Kidney (tissue), 14 donors: ENCODE results near the gene BTG4. TPM values are rescaled to one million over a fixed set of nuclear protein-coding genes. Genes with fewer than 3 reads are reported as not detected.

Source experiments
- DNase-seq, 5 donors: peaks; one replicate each; pipeline ENCODE4 v3.0.0-alpha.2; 2013 to 2020
- FAIRE-seq: peaks from 2 replicates; lab custom pipeline; 2012; peaks lifted over from hg19 to GRCh38; lab: Jason Lieb, UNC
- H3K27ac ChIP-seq, 2 donors: one replicate each; pipeline ENCODE4 v1.7.0; 2013; ENCODE audit warnings: low read depth in 2 of 2, low read length in 2 of 2, inconsistent platforms in 1 of 2
- H3K27me3 ChIP-seq: one replicate; pipeline ENCODE4 v1.7.1; 2013; ENCODE audit warnings: low read length, inconsistent platforms; ENCODE audit not compliant: control insufficient read depth, insufficient read depth
- H3K36me3 ChIP-seq, 3 donors: one replicate each; pipeline versions ENCODE4 v1.7.0 to v1.7.1; 2013; ENCODE audit warnings: low read length in 3 of 3, control low read depth in 1 of 3, inconsistent platforms in 1 of 3; ENCODE audit not compliant: insufficient read depth in 3 of 3, control insufficient read depth in 2 of 3
- H3K4me1 ChIP-seq, 3 donors: one replicate each; pipeline versions ENCODE4 v1.7.0 to v1.7.1; 2013; ENCODE audit warnings: low read length in 3 of 3, inconsistent platforms in 1 of 3, low read depth in 1 of 3; ENCODE audit not compliant: control insufficient read depth in 2 of 3, insufficient read depth in 2 of 3
- H3K4me3 ChIP-seq, 3 donors: one replicate each; pipeline versions ENCODE4 v1.7.0 to v1.8.1; 2013; ENCODE audit warnings: low read length in 3 of 3, control low read depth in 1 of 3, inconsistent platforms in 1 of 3
- H3K9ac ChIP-seq, 3 donors: one replicate each; pipeline versions ENCODE4 v1.7.0 to v1.7.1; 2013; ENCODE audit warnings: low read length in 3 of 3, control low read depth in 1 of 3, inconsistent platforms in 1 of 3
- H3K9me3 ChIP-seq, 3 donors: one replicate each; pipeline versions ENCODE4 v1.7.0 to v1.7.1; 2013; ENCODE audit warnings: low read length in 3 of 3, control low read depth in 1 of 3, inconsistent platforms in 1 of 3; ENCODE audit not compliant: control insufficient read depth in 2 of 3, insufficient read depth in 1 of 3
- intact Hi-C: fragments of 100-400 bp; cut with DNase I; formaldehyde crosslinking; loops from one replicate; pipeline ENCODE4 v1.11.1; 2022
- polyA plus RNA-seq: library from polyadenylated mRNA; stranded (reverse); fragments of 350-450 nt; fragmentation: Illumina TruSeq; extraction: RNeasy Lipid Tissue Mini Kit (QIAGEN cat#74804); gene quantifications from one replicate; pipeline ENCODE4 v1.2.3, GENCODE V29; 2014; ENCODE audit warnings: low read depth, low replicate concordance; ENCODE audit not compliant: insufficient read depth
- total RNA-seq: library from RNA; stranded (reverse); fragmentation: NEBNext Ultra II Directional; extraction: Animal tissue kit (Norgen Biotek cat#: 25700); gene quantifications from one replicate; pipeline ENCODE4 v1.2.1, GENCODE V29; 2021
- TF ChIP-seq, protein P1 (sequence below): IDR thresholded peaks from 3 replicates; pipeline ENCODE4 v1.5.1; 2012; ENCODE audit warnings: mild to moderate bottlenecking, moderate library complexity, borderline replicate concordance; ENCODE audit not compliant: insufficient read depth; ENCODE audit errors: extremely low read depth
- donor health status: control.
- donor health status: control.
- donor health status: control.
- donor health status: control.
- donor health status: control.
- donor health status: DM: yes; HTN: yes; CAD: no.
- donor health status: Normal renal cell carcinoma (clear cell type).

BTG4 gene
- total and polyA plus RNA-seq, 2 donors from 2014 or later, result not detected

DNA sequence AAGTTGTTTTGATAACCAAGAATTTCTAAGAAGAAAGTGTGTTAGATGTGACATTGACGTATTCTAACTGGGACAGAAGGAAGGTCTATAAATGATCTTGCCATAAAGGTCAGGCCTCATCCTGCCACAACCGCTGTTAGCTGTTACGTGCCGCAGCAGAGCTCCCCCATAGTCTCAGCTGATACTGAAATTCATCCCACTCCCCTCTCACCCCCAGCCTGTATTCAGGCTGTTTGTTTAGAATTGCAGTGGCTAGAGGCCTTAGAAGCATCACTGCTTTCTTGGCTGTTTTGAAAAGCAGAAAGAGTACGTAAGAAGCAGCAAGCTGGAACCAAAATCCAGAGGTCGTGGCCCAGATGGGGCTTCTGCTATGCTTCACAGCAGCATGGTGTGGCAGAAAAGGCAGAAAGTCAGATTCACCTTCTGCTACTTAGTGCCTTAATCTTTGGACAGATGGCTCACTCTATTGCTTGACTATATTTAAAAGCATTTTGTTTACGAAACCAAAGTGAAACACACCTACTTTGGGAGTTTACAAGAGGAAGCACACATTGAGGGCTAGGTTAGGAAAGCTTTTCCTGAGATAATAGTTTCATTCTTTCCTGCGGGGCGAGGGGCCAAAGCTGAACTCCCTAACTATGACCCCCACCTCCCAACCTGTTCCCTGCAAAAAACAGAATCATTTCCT lies 27.4 kb upstream of the BTG4 start:
- FAIRE-seq, result no peak
- intact Hi-C loops, result no loop called here

GRCh38 chr11:111538407-111539114 lies 26.4 kb upstream of the BTG4 start:
- Histone ChIP-seq H3K4me3 (no peak overlapping the region), H3K4me1 (peaks cover 0 to 17% (median 0%) of the 10 kb centered on the region in 3 donors), H3K9ac (no peak overlapping the region), H3K9me3 (no peaks in the 10 kb centered on the region), H3K27me3 (no peaks in the 10 kb centered on the region), H3K27ac (no peak overlapping the region), H3K36me3 (no peaks in the 10 kb centered on the region)
- intact Hi-C loops, result no loop called here
- no peak for FAIRE-seq
- no peak for DNase-seq
- TF ChIP-seq, protein P1, sequence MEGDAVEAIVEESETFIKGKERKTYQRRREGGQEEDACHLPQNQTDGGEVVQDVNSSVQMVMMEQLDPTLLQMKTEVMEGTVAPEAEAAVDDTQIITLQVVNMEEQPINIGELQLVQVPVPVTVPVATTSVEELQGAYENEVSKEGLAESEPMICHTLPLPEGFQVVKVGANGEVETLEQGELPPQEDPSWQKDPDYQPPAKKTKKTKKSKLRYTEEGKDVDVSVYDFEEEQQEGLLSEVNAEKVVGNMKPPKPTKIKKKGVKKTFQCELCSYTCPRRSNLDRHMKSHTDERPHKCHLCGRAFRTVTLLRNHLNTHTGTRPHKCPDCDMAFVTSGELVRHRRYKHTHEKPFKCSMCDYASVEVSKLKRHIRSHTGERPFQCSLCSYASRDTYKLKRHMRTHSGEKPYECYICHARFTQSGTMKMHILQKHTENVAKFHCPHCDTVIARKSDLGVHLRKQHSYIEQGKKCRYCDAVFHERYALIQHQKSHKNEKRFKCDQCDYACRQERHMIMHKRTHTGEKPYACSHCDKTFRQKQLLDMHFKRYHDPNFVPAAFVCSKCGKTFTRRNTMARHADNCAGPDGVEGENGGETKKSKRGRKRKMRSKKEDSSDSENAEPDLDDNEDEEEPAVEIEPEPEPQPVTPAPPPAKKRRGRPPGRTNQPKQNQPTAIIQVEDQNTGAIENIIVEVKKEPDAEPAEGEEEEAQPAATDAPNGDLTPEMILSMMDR, result no peak

More for the DNA sequence above, 27.4 kb upstream of the BTG4 start:
- H3K27me3 ChIP-seq, result no peaks in the 10 kb centered on the region
- no peak overlapping the region for H3K9ac ChIP-seq
- no peaks in the 10 kb centered on the region for H3K36me3 ChIP-seq
- peak overlapping the region in 2 of 3 donors; percentile 45 to 49 for H3K4me3 ChIP-seq
- DNase-seq, result peak in 2 of 5 donors; percentile 31 to 40
- H3K9me3 ChIP-seq, result no peaks in the 10 kb centered on the region
- peaks cover 0 to 17% (median 0%) of the 10 kb centered on the region in 3 donors for H3K4me1 ChIP-seq
- TF ChIP-seq, protein P1, result no peak
- H3K27ac ChIP-seq, result peak overlapping the region in 1 of 2 donors; percentile 6

GRCh38 chr11:111537336-111537860 lies 25.2 kb upstream of the BTG4 start:
- Histone ChIP-seq H3K27me3 (no peaks in the 10 kb centered on the region), H3K4me1 (peaks cover 0 to 17% (median 0%) of the 10 kb centered on the region in 3 donors), H3K36me3 (no peaks in the 10 kb centered on the region), H3K4me3 (no peak overlapping the region), H3K9me3 (no peaks in the 10 kb centered on the region), H3K9ac (no peak overlapping the region), H3K27ac (no peak overlapping the region)
- TF ChIP-seq, protein P1, result no peak
- FAIRE-seq (no peak), DNase-seq (no peak)
- intact Hi-C loops, result no loop called here
